Right atrium auricular region (tissue), 2 donors: ENCODE results near the gene FRMD4A. TPM values are rescaled to one million over a fixed set of nuclear protein-coding genes. Genes with fewer than 3 reads are reported as not detected.

ENCODE experiments used
- DNase-seq: peaks from one replicate; pipeline ENCODE4 v3.0.0-alpha.2; 2019; ENCODE audit warnings: low spot score
- H3K27ac ChIP-seq, 2 donors: fragments of 200-600 bp; sonication (generic); 1 replicate in 1 of 2; 2 replicates in 1 of 2; pipeline ENCODE4 v1.5.1; 2016 to 2019
- H3K27me3 ChIP-seq, 2 donors: fragments of 200-600 bp; sonication (generic); one replicate each; pipeline versions ENCODE4 v1.5.1 to v1.6.0; 2017 to 2019
- H3K36me3 ChIP-seq: fragments of 200-600 bp; sonication (generic); one replicate; pipeline ENCODE4 v1.5.1; 2016
- H3K4me1 ChIP-seq, 2 donors: fragments of 200-600 bp; sonication (generic); one replicate each; pipeline versions ENCODE4 v1.5.1 to v1.6.0; 2017 to 2019
- H3K4me3 ChIP-seq, 2 donors: fragments of 200-600 bp; sonication (generic); 1 replicate in 1 of 2; 2 replicates in 1 of 2; pipeline ENCODE4 v1.5.1; 2017 to 2019; ENCODE audit warnings: mild to moderate bottlenecking in 1 of 2, moderate library complexity in 1 of 2
- H3K9me3 ChIP-seq, 2 donors: fragments of 200-600 bp; sonication (generic); one replicate each; pipeline ENCODE4 v1.5.1; 2019
- CTCF ChIP-seq, 2 donors: fragments of 200-600 bp; sonication (generic); IDR thresholded peaks; one replicate each; pipeline ENCODE4 v1.5.1; 2019; ENCODE audit warnings: antibody characterized with exemption in 2 of 2
- total RNA-seq, 2 donors: library from RNA; depleted of rRNA; stranded (reverse); fragments of >200 nt; gene quantifications; one replicate each; pipeline ENCODE4 v1.1.0, GENCODE V29; 2016

Gene FRMD4A
- total RNA-seq, 2 donors from 2014 or later: 15.9 to 22.9 TPM

GRCh38 chr10:13707156-13707881 is 623.4 kb downstream of the FRMD4A start:
- Histone ChIP-seq H3K27me3 (no peaks in the 10 kb centered on the region), H3K27ac (peak overlapping the region; percentile 69 to 79), H3K36me3 (no peaks in the 10 kb centered on the region), H3K9me3 (no peaks in the 10 kb centered on the region), H3K4me1 (peaks cover 0 to 69% of the 10 kb centered on the region in 2 donors), H3K4me3 (peak overlapping the region; percentile 54 to 61)
- peak; percentile 90 for DNase-seq
- no peak for TF ChIP-seq CTCF (IDR thresholded peaks at IDR 0.05)

GRCh38 chr10:13706604-13707003 is 624.1 kb downstream of the FRMD4A start:
- H3K4me1 ChIP-seq: peaks cover 0 to 72% of the 10 kb centered on the region in 2 donors
- no peaks in the 10 kb centered on the region for H3K36me3 ChIP-seq
- H3K27me3 ChIP-seq: no peaks in the 10 kb centered on the region
- DNase-seq: no peak
- peak overlapping the region; percentile 54 to 61 for H3K4me3 ChIP-seq
- TF ChIP-seq CTCF (IDR thresholded peaks at IDR 0.05): no peak
- H3K9me3 ChIP-seq: no peaks in the 10 kb centered on the region
- H3K27ac ChIP-seq: peak overlapping the region; percentile 69 to 79

- Histone ChIP-seq H3K36me3 (peaks cover 3% of the 10 kb centered on the region), H3K4me1 (peaks cover 0 to 76% of the 10 kb centered on the region in 2 donors), H3K27me3 (no peaks in the 10 kb centered on the region), H3K4me3 (peak overlapping the region; percentile 54 to 61), H3K9me3 (no peaks in the 10 kb centered on the region), H3K27ac (peak overlapping the region; percentile 69 to 79)
- DNase-seq: no peak
- TF ChIP-seq CTCF (IDR thresholded peaks at IDR 0.05): no peak
Measured at GRCh38 chr10:13706175-13706574, 624.5 kb downstream of the FRMD4A start.

GRCh38 chr10:13705526-13706174 is 625.1 kb downstream of the FRMD4A start:
- Histone ChIP-seq H3K4me1 (peaks cover 0 to 76% of the 10 kb centered on the region in 2 donors), H3K27ac (peak overlapping the region; percentile 30 to 69), H3K36me3 (peaks cover 8% of the 10 kb centered on the region), H3K4me3 (peak overlapping the region; percentile 54 to 61), H3K9me3 (no peaks in the 10 kb centered on the region), H3K27me3 (no peaks in the 10 kb centered on the region)
- DNase-seq: no peak
- TF ChIP-seq CTCF (IDR thresholded peaks at IDR 0.05): no peak

GRCh38 chr10:13704964-13705363 is 625.8 kb downstream of the FRMD4A start:
- no peak overlapping the region for H3K27ac ChIP-seq
- H3K36me3 ChIP-seq: peaks cover 8% of the 10 kb centered on the region
- H3K27me3 ChIP-seq: no peaks in the 10 kb centered on the region
- no peak for TF ChIP-seq CTCF (IDR thresholded peaks at IDR 0.05)
- no peaks in the 10 kb centered on the region for H3K9me3 ChIP-seq
- peaks cover 0 to 70% of the 10 kb centered on the region in 2 donors for H3K4me1 ChIP-seq
- no peak for DNase-seq
- H3K4me3 ChIP-seq: no peak overlapping the region
